Measurements from ENCODE around the gene RNU5B-1. TPM values are rescaled to one million over a fixed set of nuclear protein-coding genes. Genes with fewer than 3 reads are reported as not detected.

The RNU5B-1 gene
- total RNA-seq, 1 donor from 2014 or later: not detected

DNA sequence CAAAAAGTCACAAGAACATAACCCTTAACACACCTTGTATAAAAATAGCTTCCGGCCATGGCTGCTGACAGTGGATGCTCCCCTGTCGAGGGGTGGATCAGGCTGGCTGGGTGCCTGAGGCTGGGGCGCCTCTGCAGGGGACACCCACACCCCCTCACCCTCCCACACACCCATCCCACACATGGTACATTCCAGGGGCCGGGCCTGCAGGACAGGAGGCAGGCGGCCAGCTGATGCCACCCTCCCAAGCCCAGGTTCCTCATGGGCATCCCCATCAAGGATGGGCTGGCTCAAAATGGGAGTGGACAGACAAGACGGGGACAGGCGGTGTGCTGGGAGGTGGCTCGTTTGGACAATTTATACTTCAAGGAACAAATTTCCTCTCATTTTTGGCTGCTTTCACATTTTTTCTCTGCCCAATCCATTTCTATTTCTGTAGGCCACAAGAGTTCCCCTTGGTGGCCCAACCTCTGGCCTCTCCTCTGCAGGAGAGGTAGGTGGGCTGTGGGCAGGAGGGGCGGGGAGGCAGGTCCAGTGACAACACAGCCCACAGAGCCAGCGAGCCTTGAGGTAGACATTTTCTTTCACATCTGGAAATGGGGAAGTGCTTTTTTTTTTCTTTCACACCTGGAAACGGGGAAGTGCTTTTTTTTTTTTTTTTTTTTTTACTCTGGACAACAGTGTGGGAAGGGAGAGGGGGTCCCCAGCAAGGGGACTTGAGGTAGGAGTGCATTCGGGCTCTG, 23.3 kb downstream of the RNU5B-1 start:
- no peak for DNase-seq (ENCODE audit: low spot score)
- ATAC-seq: no peak

DNA sequence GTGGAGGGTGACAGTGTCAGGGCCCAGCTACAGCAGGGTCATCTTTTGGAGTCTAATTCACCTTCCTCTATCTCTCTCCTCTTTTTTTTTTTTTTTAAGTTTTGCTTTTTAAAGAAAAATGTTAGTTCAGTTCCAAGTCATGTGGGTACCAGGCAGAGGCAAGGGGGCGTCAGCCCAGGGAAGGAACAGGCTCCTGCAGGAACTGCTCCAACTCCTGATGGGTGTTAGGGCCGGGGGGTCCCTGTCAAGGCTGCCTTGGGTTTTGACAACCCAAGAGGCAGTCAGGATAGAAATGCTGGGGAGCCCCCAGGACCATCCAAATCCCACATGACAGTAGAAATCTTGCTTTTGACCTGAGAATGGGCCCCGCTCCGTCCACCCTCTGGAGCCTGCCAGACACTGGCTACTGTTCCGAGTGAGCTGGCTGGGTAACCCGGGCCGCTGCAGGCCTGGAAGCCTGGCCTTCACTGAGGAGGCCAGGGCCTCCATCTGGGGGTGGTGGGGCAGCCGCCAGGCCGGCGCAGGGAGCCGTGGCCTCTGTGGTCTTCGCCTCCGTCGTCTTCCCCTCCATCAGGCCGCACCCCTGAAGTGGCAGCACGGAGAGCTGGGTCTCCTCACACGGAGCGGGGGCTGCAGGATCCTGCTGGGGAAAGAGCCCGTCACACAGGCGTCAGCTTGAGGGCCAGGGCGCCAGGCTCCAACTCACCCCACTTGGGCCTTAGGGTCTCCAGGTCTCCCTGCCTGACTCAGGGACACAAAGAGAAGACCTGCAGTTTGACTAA, 24.2 kb downstream of the RNU5B-1 start:
- DNase-seq (ENCODE audit: low spot score) (no peak), ATAC-seq (no peak)

DNA sequence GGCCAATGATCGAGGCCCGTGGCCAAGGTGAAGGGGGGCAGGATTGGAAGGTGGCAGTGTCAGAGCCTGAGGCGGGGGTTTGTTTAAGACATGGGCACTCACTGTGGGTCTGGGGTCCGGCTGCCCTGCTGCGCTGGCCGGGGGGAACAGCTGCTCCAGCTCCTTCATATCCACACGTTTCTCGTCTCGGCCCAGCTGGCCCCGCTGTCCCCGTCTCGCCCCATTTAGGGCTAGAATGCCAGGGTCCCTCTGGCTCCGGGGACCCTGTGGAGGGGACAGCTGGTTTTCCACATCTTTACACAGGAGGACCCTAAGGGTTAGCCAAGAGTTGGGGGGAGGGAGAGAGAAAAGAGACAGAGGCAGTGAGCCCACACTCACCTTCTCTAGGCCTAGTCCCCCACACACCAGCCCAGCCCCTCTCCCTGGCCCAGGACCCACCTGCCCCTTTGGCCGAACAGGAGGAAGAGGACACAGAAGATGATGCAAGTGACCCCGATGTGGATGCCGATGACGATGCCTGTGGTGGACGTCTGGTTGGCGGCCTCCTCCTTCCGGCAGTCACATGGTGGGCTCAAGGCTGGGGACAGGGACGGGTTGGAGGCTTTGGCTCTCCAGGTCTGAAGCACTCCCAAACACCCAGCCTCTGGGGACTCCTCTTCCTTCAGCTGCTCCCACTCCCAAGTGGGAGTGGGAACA, 25.0 kb downstream of the RNU5B-1 start:
- DNase-seq (ENCODE audit: low spot score) (no peak), ATAC-seq (no peak)

DNA sequence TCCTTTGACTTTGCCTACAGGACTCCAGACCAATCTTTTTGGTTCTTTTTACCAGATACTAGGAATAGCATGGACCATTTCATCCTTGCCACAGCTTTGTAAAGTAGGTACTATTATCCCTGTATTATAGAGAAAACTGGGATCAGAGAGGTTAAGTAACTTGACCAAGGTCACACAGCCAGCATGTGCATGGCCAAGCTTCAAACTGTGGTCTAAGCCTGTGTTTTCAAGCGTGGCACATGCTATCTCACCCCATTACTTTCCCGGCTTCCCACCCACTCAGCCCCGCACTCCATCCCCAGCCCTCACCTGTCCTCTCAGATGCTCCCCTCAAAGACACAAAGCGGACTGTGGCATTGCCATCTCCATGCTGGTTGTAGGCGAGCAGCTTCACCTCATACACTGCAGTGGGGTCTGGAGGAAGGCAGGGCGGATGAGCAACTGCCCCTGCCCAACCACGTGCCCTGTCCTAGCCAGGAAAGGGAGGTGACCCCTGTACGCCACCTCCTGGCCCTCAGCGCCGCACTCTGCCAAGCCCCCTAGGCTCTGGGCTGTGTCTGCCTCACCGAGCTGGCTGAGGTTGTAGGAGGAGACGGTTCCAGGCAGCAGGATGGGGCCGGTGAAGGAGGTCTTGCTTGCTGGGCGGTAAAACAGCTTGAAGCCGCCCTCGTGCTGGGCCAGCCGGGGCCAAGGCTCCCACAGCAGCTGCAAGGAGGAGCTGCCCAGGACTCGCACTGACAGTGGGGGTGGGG, 25.7 kb downstream of the RNU5B-1 start:
- DNase-seq (ENCODE audit: low spot score) (no peak), ATAC-seq (no peak)

DNA sequence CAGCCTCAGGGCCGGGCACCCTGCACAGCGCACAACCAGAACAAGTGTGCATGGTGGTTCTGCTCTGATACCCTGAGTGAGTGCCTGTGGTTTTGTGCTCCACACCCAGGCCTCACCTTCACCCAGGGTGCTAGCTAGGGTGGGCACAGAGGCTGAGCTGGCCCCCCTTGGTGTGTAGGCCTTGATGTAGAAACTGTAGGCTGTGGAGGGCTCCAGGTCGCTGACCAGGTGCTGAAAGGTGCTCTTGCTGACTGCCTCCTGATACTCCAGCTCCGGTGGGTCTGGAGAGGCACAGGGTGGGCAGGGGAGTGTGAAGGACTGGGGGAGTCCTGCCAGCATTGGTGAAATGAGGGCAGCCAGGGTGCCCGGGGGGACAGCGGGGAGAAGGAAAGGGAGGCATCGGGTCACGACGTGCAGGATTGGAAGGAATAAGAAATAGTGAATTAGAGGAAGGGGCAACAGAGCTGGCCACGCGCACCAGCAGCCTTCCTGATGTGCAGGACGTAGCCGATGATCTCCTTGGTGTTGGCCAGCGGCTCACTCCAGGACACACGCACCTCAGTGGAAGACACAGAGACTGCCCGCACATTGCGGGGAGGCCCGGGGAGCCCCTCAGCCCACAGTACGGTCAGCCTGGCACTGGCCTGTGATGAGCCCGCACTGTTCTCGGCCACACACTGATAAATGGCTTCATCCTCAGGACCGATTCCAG, 26.6 kb downstream of the RNU5B-1 start:
- ATAC-seq (no peak), DNase-seq (ENCODE audit: low spot score) (no peak)

DNA sequence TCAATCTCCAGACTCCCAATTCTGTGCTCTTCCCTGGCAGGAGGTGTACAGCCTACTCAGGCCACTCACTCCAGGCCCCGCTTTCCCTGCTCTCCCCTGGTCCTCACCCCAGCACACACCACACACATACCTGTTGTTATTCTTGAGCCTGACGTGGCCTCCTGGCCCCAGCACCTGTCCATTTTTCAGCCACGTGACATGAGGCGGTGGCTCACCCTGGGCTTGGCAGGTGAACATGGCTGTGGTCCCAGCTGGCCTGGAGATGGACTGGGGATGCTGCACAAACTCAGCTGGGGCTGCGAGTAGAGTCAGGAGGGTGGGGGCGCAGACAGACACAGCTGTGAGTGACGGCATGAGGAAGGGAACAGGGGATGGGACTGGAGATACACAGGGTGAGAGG, 27.3 kb downstream of the RNU5B-1 start:
- ATAC-seq (no peak), DNase-seq (ENCODE audit: low spot score) (no peak)

DNA sequence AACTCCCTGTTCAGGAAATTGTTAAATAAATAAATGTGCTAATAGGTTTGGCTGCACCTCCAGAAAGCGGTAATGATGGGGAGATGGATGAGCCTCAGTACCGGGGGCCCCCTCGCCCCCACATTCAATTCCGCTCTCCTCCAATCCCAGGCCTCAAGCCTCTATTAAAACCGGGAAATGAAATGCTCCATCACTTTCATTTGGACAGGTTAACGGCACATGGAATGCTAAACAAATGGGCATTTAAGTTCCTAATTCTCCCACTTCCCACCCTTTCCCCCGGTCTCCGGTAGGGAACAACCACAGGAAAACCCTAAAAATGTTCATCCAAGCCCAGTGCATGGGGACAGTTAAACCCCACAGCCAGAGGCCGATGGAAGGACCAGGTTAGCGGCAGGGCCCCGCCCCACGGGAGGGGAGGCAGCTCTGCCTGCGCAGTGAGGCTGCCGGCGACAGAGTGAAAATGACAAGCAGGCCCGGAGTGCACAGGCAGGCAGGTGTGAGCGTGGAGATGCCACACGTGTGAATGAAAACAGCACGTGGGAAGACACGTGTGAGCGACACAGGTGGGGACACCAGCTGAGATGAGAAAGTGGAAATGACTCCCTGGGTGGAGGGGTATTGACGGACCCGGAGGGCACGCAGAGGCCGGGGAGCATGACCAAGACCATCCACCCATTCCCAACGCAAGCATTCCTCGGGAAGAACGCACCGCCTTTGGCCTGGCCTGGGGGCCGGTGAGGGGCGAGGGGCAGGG, 28.1 kb downstream of the RNU5B-1 start:
- ATAC-seq (no peak), DNase-seq (ENCODE audit: low spot score) (no peak)

DNA sequence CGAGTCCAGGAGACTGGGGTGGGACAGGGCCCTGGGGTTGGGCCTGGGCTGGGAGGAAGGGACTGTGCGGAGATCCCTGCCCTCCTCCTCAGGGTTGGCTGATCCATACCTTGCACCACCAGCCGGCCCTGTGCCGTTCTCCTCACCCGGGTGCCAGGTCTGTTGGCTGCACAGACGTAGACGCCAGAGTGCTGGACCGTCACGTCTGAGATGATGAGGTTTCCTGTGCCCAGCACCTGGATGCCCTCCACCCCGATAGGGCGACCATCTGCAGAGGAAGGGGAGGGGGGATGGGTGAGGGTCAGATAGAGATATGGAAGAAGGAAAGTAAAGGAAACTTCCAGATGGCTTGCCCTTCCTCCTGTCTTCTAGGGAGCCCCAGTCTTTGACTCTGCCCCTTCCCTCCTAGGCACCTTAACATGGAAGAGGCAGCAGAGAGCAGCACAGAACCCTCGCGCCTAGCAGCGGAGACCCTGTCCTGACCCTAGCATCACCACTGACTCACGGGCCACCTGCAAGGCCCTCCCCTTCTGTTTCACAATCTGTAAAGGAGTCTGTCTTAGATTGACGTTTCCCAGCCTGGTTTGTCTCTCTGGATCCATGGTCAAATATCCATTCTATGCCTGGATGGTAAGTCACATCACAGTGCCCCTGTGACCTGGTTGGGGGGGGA, 28.8 kb downstream of the RNU5B-1 start:
- ATAC-seq: no peak
- no peak for DNase-seq (ENCODE audit: low spot score)

DNA sequence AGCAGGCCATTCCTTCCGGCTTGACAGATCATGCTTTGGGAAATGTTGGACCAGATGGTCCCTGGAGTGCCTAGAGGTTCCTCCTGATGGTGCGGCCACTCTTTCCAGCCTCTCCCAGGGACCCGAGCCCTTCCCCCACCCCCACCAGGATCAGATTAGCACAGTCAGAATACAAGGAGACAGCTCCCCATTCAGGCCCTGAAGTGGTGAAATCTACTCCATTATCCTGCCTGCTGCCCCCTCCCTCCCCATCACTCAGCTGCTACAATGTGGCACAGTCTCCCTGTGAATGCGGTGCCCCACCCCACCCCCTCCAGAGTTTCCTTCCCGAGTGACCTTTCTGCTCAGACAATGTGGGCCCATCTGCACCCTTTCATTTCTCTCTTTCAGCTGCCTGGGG, 29.4 kb downstream of the RNU5B-1 start:
- DNase-seq (ENCODE audit: low spot score) (no peak), ATAC-seq (no peak)

DNA sequence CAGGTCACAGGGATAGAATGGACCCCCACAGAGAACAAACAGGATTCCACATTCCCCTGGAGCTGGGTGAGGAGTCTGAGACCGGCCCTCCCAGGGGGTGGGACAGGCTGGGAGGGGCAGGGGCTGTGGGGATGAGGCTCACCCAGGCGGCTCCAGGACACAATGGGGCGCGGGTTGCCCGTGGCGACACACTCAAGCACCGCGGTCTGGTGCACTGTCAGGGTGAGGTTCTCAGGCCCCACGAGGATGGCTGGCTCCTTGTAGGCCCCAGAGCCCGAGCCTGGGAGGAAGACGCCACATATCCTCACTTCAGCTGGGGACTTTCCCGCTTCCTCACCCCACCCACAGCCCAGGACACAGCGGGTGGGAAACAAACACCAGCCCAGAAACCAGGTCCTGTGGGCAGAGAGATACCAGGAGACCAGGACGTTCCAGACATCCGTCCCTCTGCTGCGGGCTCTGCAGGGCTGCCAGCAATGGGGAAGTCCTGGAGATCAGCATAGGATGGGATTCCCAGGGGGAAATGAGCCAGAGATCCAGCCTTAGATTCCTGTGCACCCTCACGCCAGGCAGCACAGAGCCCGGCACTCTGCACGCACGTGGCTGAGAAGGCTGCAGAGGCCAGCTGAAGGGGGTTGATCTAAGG, 30.2 kb downstream of the RNU5B-1 start:
- no peak for DNase-seq (ENCODE audit: low spot score)
- ATAC-seq: no peak

DNA sequence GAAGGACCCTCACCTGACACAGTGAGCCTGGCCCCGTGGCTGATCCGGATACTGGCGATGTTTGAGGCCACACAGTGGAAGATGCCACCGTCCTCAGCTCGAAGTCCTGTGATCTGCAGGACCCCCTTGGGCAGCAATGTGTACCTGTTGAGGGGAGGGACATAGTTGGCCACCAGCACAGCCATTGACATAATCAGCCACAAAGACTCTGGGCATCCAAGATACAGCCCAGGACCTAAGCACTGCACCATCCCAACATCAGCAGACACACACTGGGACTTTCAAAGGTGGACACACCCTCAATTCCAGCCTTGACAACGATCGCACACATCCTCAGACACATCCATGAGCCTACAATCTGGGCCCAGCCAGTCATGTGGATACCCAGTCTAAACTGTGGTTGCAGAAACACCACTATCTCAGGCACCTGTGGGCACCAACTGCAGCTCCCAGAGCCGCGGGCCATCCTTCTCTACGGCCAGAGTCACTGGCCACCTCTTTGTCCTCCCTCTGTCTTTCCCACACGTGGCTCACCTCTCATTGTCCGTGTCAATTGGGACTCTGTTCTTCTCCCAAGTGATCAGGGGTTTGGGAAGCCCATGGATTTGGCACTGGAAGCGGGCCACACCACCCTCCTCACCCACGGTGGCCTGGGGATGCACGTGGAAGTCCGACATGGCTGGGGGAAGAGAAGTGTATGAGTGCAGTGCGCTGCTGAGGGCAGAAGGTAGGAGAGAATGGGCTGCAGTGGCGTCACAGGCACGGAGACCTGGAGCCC, 31.0 kb downstream of the RNU5B-1 start:
- DNase-seq (ENCODE audit: low spot score) (no peak), ATAC-seq (no peak)

DNA sequence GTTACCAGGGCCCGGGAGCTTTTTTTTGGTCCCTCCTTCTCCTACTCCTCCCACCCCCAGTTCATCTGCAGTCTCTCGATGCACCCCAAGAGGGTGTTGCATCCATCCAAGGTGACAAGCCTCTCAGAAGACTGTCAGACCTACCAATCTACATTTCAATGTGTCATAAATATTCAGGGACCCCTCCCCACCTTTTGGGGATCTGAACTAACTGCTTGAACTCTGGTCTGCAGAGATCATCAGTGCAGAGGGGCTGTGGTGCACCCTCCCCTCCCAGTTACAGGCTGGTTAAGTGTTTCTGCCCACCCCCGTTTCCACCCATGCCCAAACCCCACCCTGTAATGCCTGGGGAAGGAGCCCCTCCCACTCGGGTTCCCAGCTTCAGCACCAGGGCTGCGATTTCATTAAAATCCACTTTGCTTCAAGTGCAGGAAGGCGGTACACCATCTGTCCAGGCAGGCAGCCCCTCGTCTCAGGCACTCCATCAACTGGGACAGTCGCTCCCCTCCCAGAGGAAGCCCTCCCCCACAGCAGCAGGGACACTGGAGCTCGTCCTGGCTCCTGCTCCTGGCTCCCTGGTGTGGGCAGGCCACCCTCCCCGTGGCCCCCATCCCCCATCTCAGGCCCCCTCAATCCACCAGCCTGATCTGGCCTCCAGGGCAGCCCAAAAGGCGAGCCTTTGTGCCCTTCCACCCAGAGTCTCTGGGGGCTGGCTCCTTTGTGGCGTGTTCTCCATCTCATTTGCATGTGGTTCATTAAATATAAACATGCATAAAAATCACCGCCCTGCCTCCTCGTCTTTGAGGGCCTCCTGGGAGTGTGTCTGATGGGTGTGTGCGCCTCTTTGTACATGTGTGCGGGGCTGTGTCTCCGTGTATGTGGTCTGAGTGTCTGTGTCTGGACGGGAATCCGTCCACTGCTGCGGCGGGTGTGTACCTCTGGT, 32.3 kb downstream of the RNU5B-1 start:
- DNase-seq (ENCODE audit: low spot score) (no peak), ATAC-seq (no peak)

DNA sequence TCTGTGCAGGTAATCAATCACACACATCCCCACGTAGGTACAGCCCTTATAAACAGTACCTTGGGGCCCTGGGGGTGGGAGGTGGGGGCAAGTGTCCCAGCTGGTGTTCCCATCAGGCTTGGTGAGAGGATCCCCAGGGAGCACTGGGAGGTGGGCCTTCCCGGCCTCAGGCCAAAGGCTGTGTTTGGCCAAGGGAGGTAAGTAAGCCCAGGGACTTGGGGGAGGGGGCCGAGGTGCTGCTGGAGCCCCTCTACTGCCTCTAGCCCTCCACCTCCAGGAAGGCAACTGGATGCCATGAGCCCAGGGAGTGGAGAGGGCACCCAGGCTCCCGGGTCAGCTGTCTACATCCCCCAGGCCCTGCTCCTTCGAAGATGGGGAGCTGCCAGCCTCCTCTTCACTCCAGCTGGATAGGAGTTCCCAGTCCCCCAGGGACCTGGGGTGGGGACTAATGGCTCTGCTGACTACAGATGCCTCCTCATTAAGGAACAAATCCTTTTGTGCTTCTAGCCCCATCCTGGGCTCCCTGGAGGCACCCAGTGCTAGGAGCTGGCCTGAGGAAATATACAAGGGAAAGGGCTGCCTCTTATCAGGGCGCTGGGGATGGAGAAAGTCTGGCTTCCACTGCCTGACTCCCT, 33.1 kb downstream of the RNU5B-1 start:
- no peak for DNase-seq (ENCODE audit: low spot score)
- no peak for ATAC-seq

DNA sequence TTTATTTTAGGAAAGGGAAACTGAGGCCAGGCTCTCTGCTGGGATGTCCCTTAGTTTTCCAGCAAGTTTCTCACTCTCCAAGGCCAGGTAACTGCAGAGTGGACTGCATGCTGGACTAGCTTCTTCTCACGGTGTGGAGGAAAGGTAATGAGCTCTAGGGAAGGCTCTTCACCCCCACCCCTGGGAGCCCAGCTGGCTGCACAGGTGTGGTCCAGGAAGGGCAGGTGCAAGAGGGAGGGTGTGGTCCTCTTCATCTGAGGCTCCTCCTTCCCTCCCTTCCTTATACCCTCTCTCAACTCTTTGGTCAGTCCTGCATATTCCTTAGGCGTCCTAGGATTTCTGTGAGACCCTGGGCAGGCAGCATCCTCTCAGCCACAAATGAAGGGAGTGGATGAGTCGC, 33.9 kb downstream of the RNU5B-1 start:
- no peak for DNase-seq (ENCODE audit: low spot score)
- ATAC-seq: no peak

DNA sequence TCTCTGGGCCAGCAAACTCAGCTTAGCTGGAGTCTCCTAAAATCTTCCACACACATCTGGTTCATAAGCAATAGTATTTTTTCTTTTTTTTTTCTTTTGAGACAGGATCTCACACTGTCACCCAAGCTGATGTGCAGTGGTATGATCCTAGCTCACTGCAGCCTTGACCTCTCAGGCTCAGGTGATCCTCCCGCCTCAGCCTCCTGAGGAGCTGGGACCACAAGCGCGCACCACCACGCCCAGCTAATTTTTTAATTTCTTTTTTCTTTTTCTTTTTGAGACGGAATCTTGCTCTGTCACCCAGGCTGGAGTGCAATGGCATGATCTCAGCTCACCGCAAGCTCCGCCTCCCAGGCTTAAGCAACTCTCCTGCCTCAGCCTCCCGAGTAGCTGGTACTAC, 34.3 kb downstream of the RNU5B-1 start:
- DNase-seq (ENCODE audit: low spot score): no peak
- no peak for ATAC-seq

DNA sequence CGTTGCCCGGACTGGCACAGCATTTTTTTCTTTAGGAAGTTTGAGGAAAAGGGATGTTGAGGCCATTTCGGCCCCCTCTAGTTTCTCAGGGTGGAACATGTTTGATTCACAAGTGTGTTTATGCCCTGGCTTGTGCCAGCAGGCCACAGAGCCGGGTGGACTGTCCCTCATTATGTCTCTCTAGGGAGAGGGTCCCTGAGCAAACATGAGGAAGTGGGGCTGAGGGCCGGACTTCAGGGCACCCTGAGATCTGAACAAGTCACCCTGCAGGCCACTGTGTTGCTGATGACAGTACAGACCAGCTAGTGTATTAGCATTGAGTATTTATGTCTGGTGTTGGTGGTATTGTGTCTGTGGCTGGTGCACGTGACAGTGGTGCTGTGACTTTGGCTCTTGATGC, 34.9 kb downstream of the RNU5B-1 start:
- DNase-seq (ENCODE audit: low spot score): no peak

More for the DNA sequence above, 34.9 kb downstream of the RNU5B-1 start:
- ATAC-seq: no peak
